Non-pigmented ciliary epithelial cell (primary cell): Measurements from ENCODE around the gene DCTN4.

Experiments
- DNase-seq: peaks from one replicate; pipeline ENCODE4 v3.0.0-alpha.2; 2010; ENCODE audit warnings: low read depth

Gene DCTN4

DNA sequence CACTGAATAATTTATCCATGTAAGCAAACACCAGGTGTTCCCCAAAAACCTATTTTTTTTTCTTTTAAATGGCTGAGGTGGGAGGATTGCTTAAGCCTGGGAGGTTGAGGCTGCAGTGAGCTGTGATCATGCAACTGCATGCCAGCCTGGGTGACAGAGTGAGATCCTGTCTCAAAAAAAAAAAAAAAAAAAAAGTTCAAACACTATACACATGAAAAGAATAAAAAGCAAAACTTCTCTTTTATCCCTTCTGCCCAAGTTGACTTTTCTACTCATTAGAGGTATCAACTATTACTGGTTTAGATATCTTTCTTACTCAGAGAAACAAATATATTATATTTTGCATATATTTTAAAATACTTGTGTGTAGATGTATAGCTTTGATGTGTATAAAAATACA is 17.8 kb downstream of the DCTN4 start:
- no peak for DNase-seq

DNA sequence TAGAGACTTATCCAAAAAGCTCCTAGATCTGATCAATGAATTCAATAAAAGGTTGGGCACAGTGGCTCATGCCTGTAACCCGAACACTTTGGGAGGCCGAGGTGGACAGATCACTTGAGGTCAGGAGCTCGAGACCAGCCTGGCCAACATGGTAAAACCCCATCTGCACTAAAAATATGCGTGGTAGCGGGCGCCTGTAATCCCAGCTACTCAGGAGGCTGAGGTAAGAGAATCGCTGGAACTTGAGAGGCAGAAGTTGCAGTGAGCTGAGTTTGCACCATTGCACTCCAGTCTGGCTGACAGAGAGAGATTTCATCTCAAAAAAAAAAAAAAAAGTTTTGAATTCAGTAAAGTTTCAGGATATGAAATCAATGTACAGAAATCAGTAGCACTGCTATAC is 20.0 kb downstream of the DCTN4 start:
- DNase-seq = no peak

DNA sequence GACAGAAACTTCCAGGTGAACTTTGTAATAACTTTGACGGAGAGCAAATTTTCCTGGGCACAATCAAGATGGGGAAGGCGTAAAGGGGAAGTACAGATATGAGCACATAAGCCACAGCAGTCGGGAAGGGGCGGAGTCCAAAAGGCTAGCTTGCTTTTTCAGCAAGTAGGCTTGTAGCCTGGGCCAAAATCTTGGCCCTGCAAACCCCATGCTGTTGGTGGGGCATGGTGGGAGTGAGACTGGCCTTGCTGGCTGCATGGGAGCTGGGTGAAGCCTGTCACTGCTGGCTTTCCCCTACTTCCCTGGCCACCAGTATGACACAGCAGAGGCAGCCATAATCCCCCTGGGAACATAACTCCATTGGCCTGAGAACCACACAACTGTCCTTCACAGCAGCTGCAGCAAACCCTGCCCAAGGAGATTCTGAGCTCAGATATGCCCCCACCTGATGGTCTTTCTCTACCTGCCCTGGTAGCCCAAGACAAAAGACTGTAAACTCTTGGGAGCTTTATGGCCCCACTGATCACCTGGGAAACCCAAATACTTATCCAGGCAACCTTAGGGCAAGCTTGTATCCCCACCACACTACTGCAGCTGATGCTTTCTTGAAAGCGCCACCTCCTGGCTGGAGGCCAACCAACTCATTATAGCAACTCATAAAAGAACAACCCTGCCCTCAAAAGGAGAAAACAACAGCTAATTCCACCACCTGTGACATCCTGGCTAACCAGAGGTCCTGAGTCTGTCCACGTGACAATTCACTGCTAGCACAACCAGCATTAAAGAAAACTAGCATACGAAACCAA is 24.0 kb downstream of the DCTN4 start:
- no peak for DNase-seq

DNA sequence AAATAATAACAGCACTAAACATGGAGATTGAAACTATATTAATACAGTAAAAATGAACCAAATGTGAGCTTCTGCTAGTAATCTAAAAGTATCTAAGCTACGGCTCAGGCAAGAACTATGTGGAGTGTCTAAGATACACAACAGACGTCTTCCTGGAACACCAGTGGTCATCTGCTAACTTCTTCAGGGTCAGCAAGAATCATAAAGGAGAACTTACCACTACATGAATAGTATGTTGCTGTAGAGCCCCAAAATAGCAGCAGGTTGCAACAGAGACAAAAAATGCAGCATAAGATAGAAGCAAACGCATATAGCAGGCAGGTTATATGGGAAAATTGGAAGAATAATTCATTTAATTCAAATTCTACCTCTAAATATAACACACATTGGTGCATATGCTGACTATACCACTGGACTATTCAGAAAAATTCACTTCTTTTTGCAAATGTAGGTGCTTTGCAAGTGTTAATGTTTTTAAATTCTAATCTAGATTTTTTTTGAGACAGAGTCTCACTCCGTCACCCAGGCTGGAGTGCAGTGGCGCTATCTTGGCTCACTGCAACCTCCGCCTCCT is 27.1 kb downstream of the DCTN4 start:
- no peak for DNase-seq

DNA sequence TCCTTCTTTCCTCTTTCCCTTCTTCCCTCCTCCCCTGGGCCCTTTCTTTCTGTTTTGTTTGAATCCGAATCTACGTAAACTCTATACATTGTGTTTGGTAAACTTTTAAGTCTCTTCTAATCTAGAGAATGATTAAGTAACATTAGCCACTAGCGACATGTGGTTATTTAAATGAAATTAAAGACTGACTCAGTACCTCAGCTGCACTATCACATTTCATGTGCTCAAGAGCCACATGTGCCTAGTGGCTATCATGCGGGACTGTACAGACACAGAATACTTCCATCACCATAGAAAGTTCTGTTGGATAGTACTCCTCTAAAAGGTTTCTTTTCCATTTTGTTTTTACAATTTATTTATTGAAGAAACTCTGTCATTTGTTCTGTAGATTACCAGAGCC is 29.0 kb downstream of the DCTN4 start:
- DNase-seq = no peak

DNA sequence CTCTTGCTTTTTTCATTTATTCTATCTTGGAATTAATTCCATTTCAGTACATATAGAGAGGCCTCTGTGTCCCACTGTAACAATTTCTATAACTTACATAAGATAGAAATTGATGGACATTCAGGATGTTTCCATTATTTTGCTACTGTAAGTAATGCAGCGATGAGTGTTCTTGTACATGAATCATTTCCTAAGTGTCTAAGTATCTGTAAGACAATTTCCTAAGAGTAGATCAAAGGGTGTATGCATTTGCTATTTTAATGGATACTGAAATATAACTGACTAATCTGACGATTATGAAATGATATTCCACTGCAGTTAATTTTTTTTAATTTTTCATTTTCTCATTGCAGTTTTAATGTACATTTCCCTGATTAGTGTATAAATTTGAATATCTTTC is 35.0 kb downstream of the DCTN4 start:
- no peak for DNase-seq

DNA sequence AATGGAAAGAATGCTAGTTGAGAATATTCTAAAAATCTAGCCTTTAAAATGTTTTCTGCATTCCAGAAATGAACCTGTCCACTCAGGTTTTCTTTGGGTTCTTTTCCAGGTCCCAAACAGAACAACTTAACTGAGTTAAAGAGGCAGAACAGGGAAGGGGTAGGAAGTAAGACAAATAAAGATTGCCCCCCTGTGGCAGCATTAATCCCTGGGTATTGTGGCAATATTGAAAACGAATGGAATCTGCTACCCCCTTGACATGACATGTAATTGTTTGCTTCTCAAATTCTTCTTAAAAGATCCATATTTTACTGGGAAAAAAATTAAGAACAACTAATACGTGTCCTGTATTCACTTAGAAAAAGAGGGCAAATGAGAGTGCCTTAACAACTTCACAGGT is 48.7 kb downstream of the DCTN4 start:
- DNase-seq = no peak

DNA sequence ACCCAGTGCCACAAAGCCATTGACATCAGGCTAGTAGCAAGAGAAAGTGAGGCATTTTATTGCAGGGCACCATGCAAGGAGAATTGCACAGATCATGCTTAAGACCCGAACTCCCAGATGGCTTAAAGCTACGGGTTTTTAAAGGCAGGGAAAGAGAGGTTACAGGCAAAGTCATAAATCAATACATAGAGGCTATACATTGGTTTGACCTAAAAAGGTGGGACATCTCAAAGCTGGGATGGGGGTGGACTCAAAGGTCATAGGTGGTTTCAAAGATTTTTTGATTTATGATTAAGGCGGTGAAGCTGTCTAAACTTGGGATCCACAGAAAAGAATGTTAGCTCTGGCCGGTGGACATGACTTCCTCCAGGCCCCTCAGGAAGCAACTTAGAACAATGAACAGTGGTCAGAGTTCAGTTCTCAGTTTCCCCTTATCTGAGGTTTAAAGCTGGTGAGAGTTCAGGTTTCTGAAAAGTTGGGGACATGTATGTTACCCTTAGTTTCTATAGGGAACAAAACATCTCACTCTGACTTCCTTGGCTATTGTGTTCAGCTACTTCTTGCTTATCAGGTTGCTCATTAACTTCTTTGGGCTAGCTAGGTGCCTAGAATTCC is 51.9 kb downstream of the DCTN4 start:
- no peak for DNase-seq

DNA sequence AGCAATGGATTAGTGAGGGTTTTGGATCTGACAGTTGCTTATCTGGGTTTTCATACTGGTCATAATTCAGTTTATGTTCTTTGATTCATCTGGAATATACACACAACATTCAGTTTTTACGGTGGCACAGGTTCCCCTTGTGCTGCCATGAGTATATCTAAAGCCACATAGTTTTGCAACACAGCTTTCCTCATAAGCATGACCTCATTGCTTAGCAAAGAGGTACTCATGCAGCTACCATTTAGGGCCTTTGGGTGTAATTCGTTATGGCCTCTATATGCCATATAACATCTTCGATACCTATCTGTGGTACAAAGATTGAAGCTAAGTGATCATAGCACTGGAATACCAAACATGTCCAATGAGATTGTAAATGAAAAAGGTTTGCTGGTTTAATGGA is 55.1 kb downstream of the DCTN4 start:
- no peak for DNase-seq

DNA sequence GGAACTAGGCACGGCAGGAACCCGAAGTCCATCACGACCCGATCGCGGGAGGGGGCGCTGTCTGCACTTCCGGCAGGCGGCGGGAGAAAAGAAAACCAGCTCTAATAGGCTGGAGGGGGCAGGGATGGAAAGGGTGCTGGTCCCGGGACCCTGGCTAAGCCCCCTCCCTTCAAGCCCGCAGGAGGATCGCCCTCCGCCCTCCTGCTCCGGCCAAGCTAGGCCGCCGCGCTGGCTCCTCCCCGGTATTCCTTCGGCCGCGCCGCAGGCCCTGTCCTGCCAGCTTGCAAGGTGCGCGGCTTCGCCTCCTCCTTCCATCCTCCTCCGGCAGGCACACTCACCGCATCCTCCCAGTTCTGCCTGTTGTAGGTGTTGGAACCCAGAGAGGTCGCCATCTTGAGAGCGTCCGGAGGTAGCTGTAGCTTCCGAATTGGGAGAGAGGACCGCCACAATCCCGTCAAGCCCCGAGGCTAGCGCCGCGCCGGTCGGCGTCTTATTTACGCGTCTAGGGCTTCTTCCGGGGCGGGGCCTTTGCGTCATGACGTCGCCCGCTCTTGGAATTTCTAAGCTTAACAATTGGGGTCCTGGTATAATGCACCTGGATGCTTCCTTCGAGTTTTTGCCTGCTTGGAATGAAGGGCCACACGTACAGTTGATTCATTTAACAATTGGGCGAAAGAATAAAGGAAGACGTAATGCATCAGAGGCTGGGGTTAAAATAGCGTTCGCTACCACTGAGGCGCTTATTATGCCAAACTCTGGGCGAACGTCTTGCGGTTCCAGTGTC is 58.0 kb downstream of the DCTN4 start, which contains the start of gene RBM22:
Gene RBM22 (minus strand): TSS at position 469 of the 784 bp plus-strand sequence. CDS start 77 bp downstream, at position 392.
- DNase-seq = peak; percentile 48

DNA sequence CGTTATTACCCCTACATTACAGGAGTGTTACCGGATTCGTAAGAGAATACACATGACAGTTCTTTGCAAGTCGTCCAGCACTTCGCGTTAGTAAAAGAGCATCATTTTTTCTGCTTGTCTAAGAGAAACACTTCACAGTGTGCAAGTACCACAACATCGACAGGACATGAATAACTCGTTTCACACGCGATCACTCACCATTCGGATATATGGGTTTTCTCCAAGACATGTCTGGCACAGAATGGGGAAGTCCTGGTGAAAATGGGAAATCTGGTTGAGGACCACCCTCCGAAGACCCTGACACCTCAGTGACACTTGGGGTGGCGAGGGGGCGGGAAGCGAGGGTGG is 58.6 kb downstream of the DCTN4 start:
- DNase-seq = no peak

DNA sequence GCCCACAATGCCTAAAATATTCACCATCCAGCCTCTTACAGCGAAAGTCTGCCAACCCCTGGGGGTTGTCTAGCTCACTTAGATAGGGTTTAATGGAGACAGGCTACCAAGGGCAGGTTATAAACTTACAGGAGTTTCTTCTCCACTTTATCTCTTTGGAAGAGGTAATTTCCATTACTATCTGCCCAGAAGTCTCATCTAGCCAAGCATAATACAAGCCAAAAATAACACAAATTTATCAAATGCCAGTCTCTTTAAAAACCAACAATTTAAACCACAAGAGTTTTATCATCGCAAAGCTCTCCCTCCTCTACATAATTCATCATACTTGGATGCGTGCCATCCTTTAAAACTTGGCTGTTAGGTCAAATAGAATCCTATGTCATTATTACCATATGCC is 64.2 kb downstream of the DCTN4 start:
- DNase-seq = no peak

DNA sequence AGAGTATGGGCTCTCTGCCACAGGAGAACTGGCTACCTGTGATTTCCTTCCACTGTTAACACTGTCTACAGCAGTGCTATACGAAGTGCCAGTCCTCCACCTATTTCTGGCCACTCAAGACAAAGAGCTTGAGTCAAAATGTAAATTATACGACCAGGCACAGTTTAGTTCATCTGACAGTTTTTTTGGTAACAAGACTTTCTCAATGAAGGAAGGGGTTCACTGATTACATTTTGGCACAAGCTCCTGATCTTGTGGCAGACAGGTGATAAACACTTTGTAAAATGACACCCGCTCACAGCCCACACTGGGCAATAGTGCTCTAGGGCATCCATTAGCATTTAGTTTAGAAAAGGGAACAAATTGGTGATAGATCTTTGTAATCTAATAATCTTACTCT is 66.5 kb downstream of the DCTN4 start:
- DNase-seq = no peak

DNA sequence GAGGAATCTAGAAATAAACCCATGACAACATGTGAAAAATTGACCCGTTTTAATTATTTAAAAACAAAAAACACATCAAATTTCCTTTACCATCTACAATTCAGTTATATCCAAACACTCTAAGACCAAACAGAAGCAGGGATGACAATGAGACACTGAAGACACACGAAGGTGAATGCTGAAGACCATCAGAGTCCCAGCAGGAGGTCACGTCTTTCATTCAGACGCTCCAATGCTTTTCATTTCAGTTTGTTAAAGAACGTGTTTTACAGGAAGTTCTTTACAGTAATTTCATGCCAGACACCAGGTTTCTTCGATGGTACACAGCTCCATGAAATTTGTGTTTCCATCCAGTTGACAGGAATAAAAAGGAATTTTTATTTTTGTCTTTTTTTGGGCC is 68.1 kb downstream of the DCTN4 start:
- DNase-seq = no peak

DNA sequence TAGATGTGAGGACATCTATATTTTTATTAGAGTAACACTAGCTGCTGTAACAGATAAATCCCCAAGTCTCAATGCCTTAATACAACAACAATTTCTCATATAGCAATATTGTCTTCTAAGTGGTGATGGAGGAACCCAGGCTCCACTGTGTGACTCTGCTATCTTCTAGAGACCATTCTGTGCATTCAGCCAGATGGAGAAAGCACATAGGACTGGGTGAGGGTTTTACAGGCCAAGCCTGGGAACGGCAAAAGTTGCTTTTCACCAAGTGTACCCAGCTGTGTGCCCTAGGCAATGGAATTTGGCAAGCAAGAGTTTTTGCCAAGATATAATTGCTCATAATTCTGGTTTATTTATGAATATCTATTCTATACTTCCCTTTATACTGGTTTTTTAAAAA is 69.7 kb downstream of the DCTN4 start:
- no peak for DNase-seq

DNA sequence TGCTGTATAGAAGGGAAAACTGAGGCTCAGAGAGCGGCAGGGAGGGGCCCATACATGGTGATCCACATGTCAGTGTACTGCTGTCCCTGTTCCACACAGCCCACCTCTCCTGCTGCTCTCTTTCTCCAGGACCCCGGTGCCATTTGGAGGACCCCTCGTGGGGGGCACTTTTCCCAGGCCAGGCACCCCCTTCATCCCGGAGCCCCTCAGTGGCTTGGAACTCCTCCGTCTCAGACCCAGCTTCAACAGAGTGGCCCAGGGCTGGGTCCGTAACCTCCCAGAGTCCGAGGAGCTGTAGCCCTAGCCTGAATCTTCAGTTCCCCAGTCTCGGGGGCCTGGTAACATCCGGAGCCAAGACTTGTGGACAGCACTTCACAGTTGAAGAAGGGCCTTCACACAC is 82.2 kb downstream of the DCTN4 start:
- DNase-seq = no peak

DNA sequence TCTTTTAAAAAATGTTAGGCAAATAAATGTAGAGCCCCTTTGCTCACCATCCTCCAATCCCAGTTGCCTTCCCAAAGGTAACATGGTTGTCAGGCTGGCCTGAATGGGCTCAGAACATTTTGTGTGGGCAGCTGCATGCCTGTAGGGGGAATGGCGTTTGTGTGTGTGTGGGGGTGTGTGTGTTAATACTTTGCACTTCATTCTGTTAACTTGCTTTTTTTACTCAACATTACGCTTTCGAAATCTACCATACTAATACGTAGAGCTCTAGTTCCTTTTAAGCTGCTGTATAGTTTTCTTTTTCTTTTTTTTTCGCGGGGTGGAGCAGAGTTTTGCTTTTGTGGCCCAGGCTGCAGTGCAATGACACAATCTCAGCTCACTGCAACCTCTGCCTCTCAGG is 83.7 kb downstream of the DCTN4 start:
- no peak for DNase-seq

DNA sequence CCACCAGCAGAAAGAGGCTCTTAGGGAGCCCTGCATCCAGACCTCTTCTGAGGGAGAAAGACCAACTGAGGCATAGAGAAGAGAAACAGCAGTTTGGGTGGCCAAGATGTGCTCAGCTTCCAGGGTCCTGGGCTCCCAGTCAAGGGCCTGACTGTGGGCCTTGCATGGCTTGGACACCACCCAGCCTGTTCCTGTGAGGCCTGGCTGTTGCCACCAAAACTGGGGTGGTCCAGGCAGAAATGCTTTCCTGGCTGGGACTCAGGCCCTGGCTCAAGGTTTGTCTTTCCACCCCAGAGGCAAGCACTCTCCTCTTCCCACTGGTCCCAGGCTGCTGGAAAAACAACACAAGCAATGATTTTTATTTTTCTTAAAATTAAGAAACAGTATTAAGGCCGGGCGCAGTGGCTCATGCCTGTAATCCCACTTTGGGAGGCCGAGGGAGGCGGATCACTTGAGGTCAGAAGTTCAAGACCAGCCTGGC is 84.4 kb downstream of the DCTN4 start:
- no peak for DNase-seq

DNA sequence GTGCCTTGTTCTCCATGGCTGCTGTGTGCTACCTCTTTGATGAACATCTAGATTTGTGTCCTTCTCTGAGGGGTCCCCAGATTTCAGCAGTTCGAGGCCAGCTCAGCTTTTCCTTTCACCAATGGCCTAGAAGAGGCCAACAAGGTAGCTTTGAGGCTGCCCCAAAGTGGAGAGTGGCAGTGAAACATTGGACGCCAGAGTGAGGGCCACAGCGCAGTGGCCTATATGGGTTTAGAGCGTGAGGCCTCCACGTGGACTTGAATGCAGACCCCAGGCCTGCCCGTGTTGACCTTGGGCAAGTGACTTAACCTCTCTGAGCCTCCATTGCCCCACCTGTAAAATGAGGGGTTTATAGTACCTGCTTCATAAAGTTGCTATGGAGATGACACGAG is 85.9 kb downstream of the DCTN4 start:
- no peak for DNase-seq

DNA sequence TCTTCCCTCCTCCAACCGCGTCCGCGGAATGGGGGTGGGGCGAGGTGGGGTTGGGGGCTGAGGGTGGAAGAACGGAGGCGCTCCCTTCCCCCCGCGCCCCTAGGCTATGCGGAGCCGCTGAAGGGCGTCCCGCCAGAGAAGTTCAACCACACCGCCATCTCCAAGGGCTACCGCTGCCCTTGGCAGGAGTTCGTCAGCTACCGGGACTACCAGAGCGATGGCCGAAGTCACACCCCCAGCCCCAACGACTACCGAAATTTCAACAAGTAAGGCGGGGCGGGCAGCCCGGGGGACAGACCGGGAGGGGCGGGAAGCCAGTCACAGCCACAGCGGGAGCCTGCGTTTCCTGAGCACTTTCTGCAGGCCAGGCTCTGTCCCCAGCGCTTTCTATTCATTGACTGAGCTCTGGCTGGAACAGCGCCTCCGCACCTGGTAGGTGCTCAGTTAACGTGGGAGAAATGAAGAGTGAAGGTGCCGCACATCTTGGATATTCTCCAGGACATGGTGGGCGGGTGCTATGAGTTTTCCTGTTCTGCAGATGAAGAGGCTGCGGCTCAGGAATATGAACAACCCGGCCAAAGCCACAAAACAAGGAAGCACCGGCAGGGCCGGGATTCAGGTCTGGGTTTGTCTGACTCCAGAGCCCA is 86.5 kb downstream of the DCTN4 start:
- no peak for DNase-seq

DNA sequence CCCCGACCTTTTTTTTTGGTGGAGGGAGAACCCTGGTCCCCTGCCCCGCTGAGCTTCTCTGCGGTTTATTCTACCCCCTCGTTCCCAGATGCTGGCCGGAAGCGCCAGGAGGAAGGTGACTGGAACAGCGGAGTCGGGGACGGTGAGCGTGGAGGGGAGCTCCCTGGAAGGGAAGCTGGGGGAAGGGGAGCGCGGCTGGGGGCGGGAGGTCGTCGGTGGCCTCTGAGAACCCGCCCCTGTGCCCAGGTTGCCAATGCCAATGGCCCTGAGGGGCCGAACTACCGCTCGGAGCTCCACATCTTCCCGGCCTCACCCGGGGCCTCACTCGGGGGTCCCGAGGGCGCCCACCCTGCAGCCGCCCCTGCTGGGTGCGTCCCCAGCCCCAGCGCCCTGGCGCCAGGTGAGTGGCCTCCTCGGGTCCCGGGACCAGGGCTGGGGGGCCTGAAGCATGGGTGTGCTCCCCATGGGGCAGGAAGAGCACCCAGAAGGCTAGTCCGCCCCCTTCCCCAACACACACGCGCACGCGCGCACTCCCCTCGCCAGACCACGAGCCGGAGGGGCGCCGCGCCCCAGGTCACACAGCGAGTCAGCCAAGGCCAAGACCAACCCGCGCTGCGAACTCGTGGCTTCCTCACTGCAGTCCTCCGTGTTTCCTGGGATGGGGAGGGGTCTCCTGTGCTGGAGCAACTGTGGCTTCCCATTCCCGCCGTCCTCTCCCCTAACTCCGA is 87.1 kb downstream of the DCTN4 start:
- DNase-seq = no peak

DNA sequence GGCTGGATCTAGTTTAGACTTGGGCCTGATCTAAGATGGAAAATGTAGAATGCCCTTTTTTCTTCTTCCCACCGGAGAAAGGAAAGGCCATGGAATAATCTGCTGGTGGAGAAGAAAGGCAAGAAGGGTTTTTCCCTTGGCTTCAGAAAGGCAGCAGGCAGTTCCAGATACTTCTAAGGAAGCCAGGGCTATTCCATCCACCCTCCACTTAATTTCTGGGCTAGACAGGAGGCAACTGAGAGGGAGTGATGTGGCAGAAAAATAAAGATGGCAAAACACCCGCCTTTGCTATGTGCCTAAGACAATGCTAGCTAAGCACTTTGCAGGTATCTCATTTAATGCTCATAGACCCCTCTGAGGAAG is 87.9 kb downstream of the DCTN4 start:
- no peak for DNase-seq
